ENCODE results near the gene CLNS1A.
"Not testable (repeated sequence)": the region's sequence is repeated elsewhere in the genome, so short reads cannot be mapped to it uniquely, and the experiment has no call there.

Gene CLNS1A

GRCh38 chr11:77647654-77648305 is 10.2 kb upstream of the CLNS1A start:
- Mint-ChIP-seq H3K4me1 (ENCODE audit: low read depth) (peaks cover 7% of the 10 kb centered on the region), H3K27me3 (peaks cover 2% of the 10 kb centered on the region), H3K9me3 (no peaks in the 10 kb centered on the region), H3K27ac (no peak overlapping the region), H3K4me3 (no peak overlapping the region), H3K36me3 (ENCODE audit: low read depth) (no peaks in the 10 kb centered on the region)
- intact Hi-C loops (cut with micrococcal nuclease) = no loop called here

GRCh38 chr11:77644887-77645286 is 7.3 kb upstream of the CLNS1A start:
- Mint-ChIP-seq H3K27me3 (peaks cover 2% of the 10 kb centered on the region), H3K36me3 (ENCODE audit: low read depth) (no peaks in the 10 kb centered on the region), H3K27ac (no peak overlapping the region), H3K4me3 (no peak overlapping the region), H3K9me3 (peaks cover 9% of the 10 kb centered on the region), H3K4me1 (ENCODE audit: low read depth) (peaks cover 7% of the 10 kb centered on the region)
- intact Hi-C loops (cut with micrococcal nuclease) = no loop called here

- Mint-ChIP-seq H3K4me3 (no peak overlapping the region), H3K4me1 (ENCODE audit: low read depth) (peaks cover 12% of the 10 kb centered on the region), H3K9me3 (peaks cover 9% of the 10 kb centered on the region), H3K27me3 (peaks cover 2% of the 10 kb centered on the region), H3K27ac (no peak overlapping the region), H3K36me3 (ENCODE audit: low read depth) (peaks cover 7% of the 10 kb centered on the region)
- intact Hi-C loops (cut with micrococcal nuclease) = no loop called here
Observed at GRCh38 chr11:77642228-77642627, 4.6 kb upstream of the CLNS1A start.

GRCh38 chr11:77636731-77637344 is 756 bp downstream of the CLNS1A start:
- H3K36me3 Mint-ChIP-seq (ENCODE audit: low read depth) = peaks cover 29% of the 10 kb centered on the region
- peak overlapping the region; percentile 92 for H3K4me3 Mint-ChIP-seq
- H3K27me3 Mint-ChIP-seq = no peaks in the 10 kb centered on the region
- peaks cover 34% of the 10 kb centered on the region for H3K4me1 Mint-ChIP-seq (ENCODE audit: low read depth)
- intact Hi-C loops (cut with micrococcal nuclease) = loop anchor here (10.0 kb wide), 1 partner anchor 358 kb away; the partner anchor contains the start of gene INTS4
- peak overlapping the region; percentile 94 for H3K27ac Mint-ChIP-seq
- H3K9me3 Mint-ChIP-seq = peaks cover 9% of the 10 kb centered on the region

- peak overlapping the region; percentile 60 for H3K4me3 Mint-ChIP-seq
- intact Hi-C loops (cut with micrococcal nuclease) = loop anchor here (10.0 kb wide), 1 partner anchor 361 kb away; the partner anchor contains the start of gene INTS4
- H3K36me3 Mint-ChIP-seq (ENCODE audit: low read depth) = peaks cover 50% of the 10 kb centered on the region
- peaks cover 45% of the 10 kb centered on the region for H3K4me1 Mint-ChIP-seq (ENCODE audit: low read depth)
- H3K27me3 Mint-ChIP-seq, H3K9me3 Mint-ChIP-seq: not testable (repeated sequence)
- peak overlapping the region; percentile 94 for H3K27ac Mint-ChIP-seq
Observed at GRCh38 chr11:77633926-77634325, 3.7 kb downstream of the CLNS1A start.

- peak overlapping the region; percentile 2 for H3K27ac Mint-ChIP-seq
Observed at GRCh38 chr11:77630157-77630710, 7.4 kb downstream of the CLNS1A start.

GRCh38 chr11:77619576-77620198 is 17.9 kb downstream of the CLNS1A start:
- no peaks in the 10 kb centered on the region for H3K4me1 Mint-ChIP-seq (ENCODE audit: low read depth)
- H3K4me3 Mint-ChIP-seq = no peak overlapping the region
- H3K9me3 Mint-ChIP-seq = no peaks in the 10 kb centered on the region
- intact Hi-C loops (cut with micrococcal nuclease) = no loop called here
- no peak overlapping the region for H3K27ac Mint-ChIP-seq
- no peaks in the 10 kb centered on the region for H3K27me3 Mint-ChIP-seq
- peaks cover 96% of the 10 kb centered on the region for H3K36me3 Mint-ChIP-seq (ENCODE audit: low read depth)

More at GRCh38 chr11:77630157-77630710, 7.4 kb downstream of the CLNS1A start:
- Mint-ChIP-seq H3K4me1 (ENCODE audit: low read depth) (peaks cover 24% of the 10 kb centered on the region), H3K27me3 (no peaks in the 10 kb centered on the region), H3K36me3 (ENCODE audit: low read depth) (peaks cover 62% of the 10 kb centered on the region), H3K4me3 (peak overlapping the region; percentile 50), H3K9me3 (no peaks in the 10 kb centered on the region)
- intact Hi-C loops (cut with micrococcal nuclease) = loop anchor here (10.0 kb wide), 1 partner anchor 365 kb away; the partner anchor contains the start of gene INTS4

GRCh38 chr11:77617892-77618291 is 19.7 kb downstream of the CLNS1A start:
- peaks cover 91% of the 10 kb centered on the region for H3K36me3 Mint-ChIP-seq (ENCODE audit: low read depth)
- intact Hi-C loops (cut with micrococcal nuclease) = no loop called here
- H3K4me3 Mint-ChIP-seq = no peak overlapping the region
- no peak overlapping the region for H3K27ac Mint-ChIP-seq
- H3K9me3 Mint-ChIP-seq = no peaks in the 10 kb centered on the region
- no peaks in the 10 kb centered on the region for H3K27me3 Mint-ChIP-seq
- H3K4me1 Mint-ChIP-seq (ENCODE audit: low read depth) = no peaks in the 10 kb centered on the region

- no peak overlapping the region for H3K4me3 Mint-ChIP-seq
- H3K27ac Mint-ChIP-seq = no peak overlapping the region
- H3K36me3 Mint-ChIP-seq (ENCODE audit: low read depth) = peaks cover 81% of the 10 kb centered on the region
- H3K27me3 Mint-ChIP-seq = no peaks in the 10 kb centered on the region
- H3K9me3 Mint-ChIP-seq = no peaks in the 10 kb centered on the region
- H3K4me1 Mint-ChIP-seq (ENCODE audit: low read depth) = no peaks in the 10 kb centered on the region
- intact Hi-C loops (cut with micrococcal nuclease) = no loop called here
Observed at GRCh38 chr11:77611921-77612320, 25.7 kb downstream of the CLNS1A start.

- Mint-ChIP-seq H3K27me3 (no peaks in the 10 kb centered on the region), H3K4me1 (ENCODE audit: low read depth) (no peaks in the 10 kb centered on the region), H3K27ac (no peak overlapping the region), H3K36me3 (ENCODE audit: low read depth) (peaks cover 68% of the 10 kb centered on the region), H3K4me3 (no peak overlapping the region), H3K9me3 (no peaks in the 10 kb centered on the region)
- intact Hi-C loops (cut with micrococcal nuclease) = no loop called here
Observed at GRCh38 chr11:77609234-77609633, 28.4 kb downstream of the CLNS1A start.

GRCh38 chr11:77604281-77604680 is 33.3 kb downstream of the CLNS1A start:
- H3K27me3 Mint-ChIP-seq = no peaks in the 10 kb centered on the region
- H3K4me1 Mint-ChIP-seq (ENCODE audit: low read depth) = no peaks in the 10 kb centered on the region
- H3K9me3 Mint-ChIP-seq = no peaks in the 10 kb centered on the region
- intact Hi-C loops (cut with micrococcal nuclease) = no loop called here
- no peak overlapping the region for H3K4me3 Mint-ChIP-seq
- no peak overlapping the region for H3K27ac Mint-ChIP-seq
- H3K36me3 Mint-ChIP-seq (ENCODE audit: low read depth) = peaks cover 34% of the 10 kb centered on the region

GRCh38 chr11:77602381-77603088 is 35.1 kb downstream of the CLNS1A start:
- H3K36me3 Mint-ChIP-seq (ENCODE audit: low read depth) = peaks cover 22% of the 10 kb centered on the region
- intact Hi-C loops (cut with micrococcal nuclease) = no loop called here
- H3K9me3 Mint-ChIP-seq = no peaks in the 10 kb centered on the region
- H3K27me3 Mint-ChIP-seq = no peaks in the 10 kb centered on the region
- no peaks in the 10 kb centered on the region for H3K4me1 Mint-ChIP-seq (ENCODE audit: low read depth)
- H3K27ac Mint-ChIP-seq = no peak overlapping the region
- H3K4me3 Mint-ChIP-seq = no peak overlapping the region

GRCh38 chr11:77598195-77598594 is 39.4 kb downstream of the CLNS1A start:
- H3K27ac Mint-ChIP-seq = no peak overlapping the region
- intact Hi-C loops (cut with micrococcal nuclease) = no loop called here
- no peak overlapping the region for H3K4me3 Mint-ChIP-seq
- H3K27me3 Mint-ChIP-seq = no peaks in the 10 kb centered on the region
- H3K9me3 Mint-ChIP-seq = no peaks in the 10 kb centered on the region
- no peaks in the 10 kb centered on the region for H3K4me1 Mint-ChIP-seq (ENCODE audit: low read depth)
- H3K36me3 Mint-ChIP-seq (ENCODE audit: low read depth) = peaks cover 15% of the 10 kb centered on the region

GRCh38 chr11:77596626-77597025 is 41.0 kb downstream of the CLNS1A start:
- intact Hi-C loops (cut with micrococcal nuclease) = no loop called here
- H3K4me3 Mint-ChIP-seq = no peak overlapping the region
- no peaks in the 10 kb centered on the region for H3K9me3 Mint-ChIP-seq
- no peak overlapping the region for H3K27ac Mint-ChIP-seq
- H3K4me1 Mint-ChIP-seq (ENCODE audit: low read depth) = no peaks in the 10 kb centered on the region
- H3K27me3 Mint-ChIP-seq = no peaks in the 10 kb centered on the region
- peaks cover 11% of the 10 kb centered on the region for H3K36me3 Mint-ChIP-seq (ENCODE audit: low read depth)

All from dendritic cell treated with granulocyte-macrophage colony-stimulating factor and Interleukin-4, amounts not matched to agents 40 ng/mL and 50 ng/mL, for 4 days (primary cell).